HepG2 (cell line): Measurements from ENCODE around the gene SLC6A8. TPM values are rescaled to one million over a fixed set of nuclear protein-coding genes. Genes with fewer than 3 reads are reported as not detected.

Experiments used
- ARID4A ChIP-seq: sonication (generic); formaldehyde crosslinking; IDR thresholded peaks from 2 replicates; pipeline ENCODE4 v1.5.0; 2020; ENCODE audit warnings: mild to moderate bottlenecking, missing genetic modification reagents, borderline replicate concordance
- ATF1 ChIP-seq: IDR thresholded peaks from 2 replicates; pipeline ENCODE4 v1.6.1; 2016; ENCODE audit warnings: mild to moderate bottlenecking, control low read depth
- BRCA1 ChIP-seq: sonication (generic); formaldehyde crosslinking; IDR thresholded peaks from 2 replicates; pipeline ENCODE4 v1.4.0; 2020; ENCODE audit warnings: missing genetic modification reagents
- CEBPG ChIP-seq: IDR thresholded peaks from 2 replicates; pipeline ENCODE4 v1.6.1; 2016
- E2F2 ChIP-seq: sonication (generic); formaldehyde crosslinking; IDR thresholded peaks from 2 replicates; pipeline ENCODE4 v1.4.0; 2020; ENCODE audit warnings: missing genetic modification reagents, borderline replicate concordance
- GRHL1 ChIP-seq: sonication (generic); formaldehyde crosslinking; conservative IDR thresholded peaks from 2 replicates; pipeline ENCODE4 v1.8.0; 2022; ENCODE audit warnings: missing genetic modification reagents
- HDAC2 ChIP-seq: sonication (generic); formaldehyde crosslinking; IDR thresholded peaks from 2 replicates; pipeline ENCODE4 v1.4.0; 2020; ENCODE audit warnings: missing genetic modification reagents
- KDM5B ChIP-seq: sonication (generic); formaldehyde crosslinking; IDR thresholded peaks from 2 replicates; pipeline ENCODE4 v1.4.0; 2020; ENCODE audit warnings: missing genetic modification reagents, mild to moderate bottlenecking, borderline replicate concordance
- MAFK ChIP-seq, 2 experiments: IDR thresholded peaks in 1 of 2; conservative IDR thresholded peaks in 1 of 2; 2 replicates each; pipeline ENCODE4 v1.6.1; 2011; ENCODE audit warnings: improper control_type of control experiment in 2 of 2, low read length in 2 of 2
- NCOA2 ChIP-seq: sonication (generic); formaldehyde crosslinking; IDR thresholded peaks from 2 replicates; pipeline ENCODE4 v1.8.0; 2022; ENCODE audit warnings: inconsistent platforms
- PBX3 ChIP-seq: sonication (generic); formaldehyde crosslinking; IDR thresholded peaks from 2 replicates; pipeline ENCODE4 v1.8.1; 2023; ENCODE audit warnings: missing genetic modification reagents, inconsistent platforms, borderline replicate concordance
- RELA ChIP-seq: sonication (generic); formaldehyde crosslinking; IDR thresholded peaks from 2 replicates; pipeline ENCODE4 v1.4.0; 2020; ENCODE audit warnings: missing genetic modification reagents
- TERF1 ChIP-seq: sonication (generic); formaldehyde crosslinking; IDR thresholded peaks from 2 replicates; pipeline ENCODE4 v1.8.0; 2022; ENCODE audit warnings: mild to moderate bottlenecking, missing genetic modification reagents, moderate library complexity
- ZBTB3 ChIP-seq: sonication (generic); formaldehyde crosslinking; IDR thresholded peaks from 2 replicates; pipeline ENCODE4 v1.4.0; 2020; ENCODE audit warnings: low read depth, mild to moderate bottlenecking, moderate library complexity, missing genetic modification reagents, borderline replicate concordance
- ZNF180 ChIP-seq: sonication (generic); formaldehyde crosslinking; IDR thresholded peaks from 2 replicates; pipeline ENCODE4 v1.4.0; 2020; ENCODE audit warnings: low read depth, missing genetic modification reagents, borderline replicate concordance
- ZNF263 ChIP-seq: sonication (generic); formaldehyde crosslinking; IDR thresholded peaks from 2 replicates; pipeline ENCODE4 v1.4.0; 2020; ENCODE audit warnings: missing genetic modification reagents
- ZNF513 ChIP-seq: sonication (generic); formaldehyde crosslinking; conservative IDR thresholded peaks from 2 replicates; pipeline ENCODE4 v1.5.0; 2020; ENCODE audit warnings: missing genetic modification reagents
- ZNF616 ChIP-seq: sonication (generic); formaldehyde crosslinking; IDR thresholded peaks from 2 replicates; pipeline ENCODE4 v1.5.0; 2020; ENCODE audit warnings: low read depth, mild to moderate bottlenecking, missing genetic modification reagents
- ZNF75D ChIP-seq: sonication (generic); formaldehyde crosslinking; IDR thresholded peaks from 2 replicates; pipeline ENCODE4 v1.8.1; 2023; ENCODE audit warnings: missing genetic modification reagents, mild to moderate bottlenecking, borderline replicate concordance
- polyA plus RNA-seq, 8 experiments: library from polyadenylated mRNA; depleted of rRNA in 3 of 8; stranded (reverse) in 7 of 8; unstranded in 1 of 8; fragments of >200 nt; fragmentation: Illumina TruSeq in 4 of 8; extraction: Trizol in 4 of 8; gene quantifications; 2 replicates each; pipeline versions ENCODE4 v1.2.1 to v1.2.3, GENCODE V29; 2011 to 2016; ENCODE audit warnings: low read depth in 4 of 8, missing spikeins in 1 of 8, mixed read lengths in 1 of 8; ENCODE audit not compliant: insufficient read depth in 1 of 8
- total RNA-seq, 5 experiments: library from RNA; depleted of rRNA; stranded (reverse); fragments of >200 nt; fragmentation: Illumina TruSeq; extraction: Trizol; gene quantifications; 2 replicates each; pipeline ENCODE4 v1.2.3, GENCODE V29; 2016; ENCODE audit warnings: low read depth in 1 of 5

SLC6A8 gene
- total and polyA plus RNA-seq, 2 of the 13 experiments (the other 11 are each of a cell fraction or from before 2014, with no cell fraction given): 13.9 to 176 TPM

GRCh38 chrX:153728095-153728494, 40.4 kb downstream of the SLC6A8 start (continued):
- TF ChIP-seq ZNF513 (CRISPR knock-in tag): no peak
- TF ChIP-seq BRCA1 (CRISPR knock-in tag): no peak
- TF ChIP-seq ZNF263 (CRISPR knock-in tag): 0 out of 2 replicates have a peak, but pooled peaks have one; percentile 19
- 0 out of 2 replicates have a peak, but pooled peaks have one; percentile 31 for TF ChIP-seq HDAC2 (CRISPR knock-in tag)
- TF ChIP-seq TERF1 (CRISPR knock-in tag): no peak
- no peak for TF ChIP-seq MAFK (conservative IDR thresholded peaks at IDR 0.05 in 1 of 2, IDR thresholded peaks at IDR 0.05 in 1 of 2; ENCODE audit: low read length in 2 of 2)
- TF ChIP-seq ZBTB3 (CRISPR knock-in tag): no peak
- TF ChIP-seq GRHL1 (CRISPR knock-in tag): no peak
- no peak for TF ChIP-seq KDM5B
- TF ChIP-seq ZNF616: no peak
- no peak for TF ChIP-seq NCOA2 (CRISPR knock-in tag)
- peak; percentile 21; the same call in 1 of the 2 replicates for TF ChIP-seq ARID4A
- no peak for TF ChIP-seq ZNF75D
- no peak for TF ChIP-seq ZNF180
- no peak for TF ChIP-seq E2F2 (CRISPR knock-in tag)
- TF ChIP-seq PBX3: no peak
- TF ChIP-seq CEBPG (CRISPR knock-in tag): no peak
- no peak for TF ChIP-seq ATF1 (CRISPR knock-in tag)
- TF ChIP-seq RELA (CRISPR knock-in tag): no peak
